GM23338 (cell line): ENCODE measurements around the gene CACNA1S. TPM values are rescaled to one million over a fixed set of nuclear protein-coding genes. Genes with fewer than 3 reads are reported as not detected.

ENCODE experiments used
- ATAC-seq: fragments of 200-7000 bp; cut with Tn5 transposase; 3 replicates; pipeline ENCODE4 v1.9.1; 2020
- DNase-seq: peaks from one replicate; pipeline ENCODE4 v3.0.0-alpha.2; 2015; ENCODE audit warnings: low spot score
- H2AFZ ChIP-seq: fragments of 200-600 bp; sonication (generic); 2 replicates; pipeline ENCODE4 v1.8.0; 2016; ENCODE audit warnings: antibody characterized with exemption, mild to moderate bottlenecking, moderate library complexity
- H3F3A ChIP-seq: fragments of 200-600 bp; sonication (generic); replicated peaks from 2 replicates; pipeline ENCODE4 v1.8.0; 2017; ENCODE audit warnings: antibody characterized with exemption, mixed run types, low read depth
- H3K27ac ChIP-seq: fragments of 200-600 bp; sonication (generic); 2 replicates; pipeline ENCODE4 v1.6.1; 2016; ENCODE audit warnings: low read depth
- H3K27me3 ChIP-seq: fragments of 200-600 bp; sonication (generic); 2 replicates; pipeline ENCODE4 v1.8.0; 2016; ENCODE audit warnings: mild to moderate bottlenecking, mixed run types, moderate library complexity; ENCODE audit not compliant: insufficient read depth
- H3K36me3 ChIP-seq: fragments of 200-600 bp; sonication (generic); 2 replicates; pipeline ENCODE4 v1.8.0; 2016; ENCODE audit warnings: mild to moderate bottlenecking; ENCODE audit not compliant: insufficient read depth
- H3K4me1 ChIP-seq: fragments of 200-600 bp; sonication (generic); 2 replicates; pipeline ENCODE4 v1.8.0; 2016; ENCODE audit warnings: mild to moderate bottlenecking, moderate library complexity; ENCODE audit not compliant: insufficient read depth
- H3K4me2 ChIP-seq: fragments of 200-600 bp; sonication (generic); 2 replicates; pipeline ENCODE4 v1.7.1; 2017; ENCODE audit warnings: mixed run types
- H3K4me3 ChIP-seq: fragments of 200-600 bp; sonication (generic); 2 replicates; pipeline ENCODE4 v1.6.1; 2016; ENCODE audit warnings: mixed run types
- H3K79me2 ChIP-seq: fragments of 200-600 bp; sonication (generic); replicated peaks from 2 replicates; pipeline ENCODE4 v1.8.0; 2017; ENCODE audit warnings: mild to moderate bottlenecking; ENCODE audit not compliant: insufficient read depth
- H3K9me2 ChIP-seq: fragments of 200-600 bp; sonication (generic); 2 replicates; pipeline ENCODE4 v1.8.0; 2017; ENCODE audit not compliant: insufficient read depth
- H4K20me1 ChIP-seq: fragments of 200-600 bp; sonication (generic); replicated peaks from 2 replicates; pipeline ENCODE4 v1.8.0; 2017; ENCODE audit warnings: mild to moderate bottlenecking; ENCODE audit not compliant: insufficient read depth
- H3K27ac Mint-ChIP-seq: 2 replicates; pipeline ENCODE4 v1.8.0; 2020; ENCODE audit warnings: inconsistent platforms, mild to moderate bottlenecking, moderate library complexity, mixed read lengths
- H3K27me3 Mint-ChIP-seq: 3 replicates; pipeline ENCODE4 v1.8.0; 2022; ENCODE audit warnings: low read depth, mild to moderate bottlenecking, moderate library complexity, mixed read lengths, inconsistent platforms; ENCODE audit not compliant: insufficient read depth, poor library complexity
- H3K36me3 Mint-ChIP-seq: 3 replicates; pipeline ENCODE4 v1.8.0; 2021; ENCODE audit warnings: low read depth, mild to moderate bottlenecking, inconsistent platforms, moderate library complexity, mixed read lengths
- H3K4me1 Mint-ChIP-seq: 3 replicates; pipeline ENCODE4 v1.8.0; 2020; ENCODE audit warnings: mild to moderate bottlenecking, inconsistent platforms, mixed read lengths
- H3K4me3 Mint-ChIP-seq: 3 replicates; pipeline ENCODE4 v1.8.0; 2021; ENCODE audit warnings: moderate library complexity, mild to moderate bottlenecking, inconsistent platforms, mixed read lengths
- H3K9me3 Mint-ChIP-seq: 3 replicates; pipeline ENCODE4 v1.8.0; 2020; ENCODE audit warnings: moderate library complexity, mild to moderate bottlenecking, inconsistent platforms, mixed read lengths
- EZH2 ChIP-seq: fragments of 200-600 bp; sonication (generic); IDR thresholded peaks from one replicate; pipeline ENCODE4 v1.8.0; 2017; ENCODE audit warnings: antibody characterized with exemption, mild to moderate bottlenecking, low read depth; ENCODE audit not compliant: unreplicated experiment
- EZH2phosphoT487 ChIP-seq: fragments of 200-600 bp; sonication (generic); IDR thresholded peaks from one replicate; pipeline ENCODE4 v1.8.1; 2018; ENCODE audit warnings: antibody characterized with exemption; ENCODE audit not compliant: unreplicated experiment
- JUNB ChIP-seq: IDR thresholded peaks from one replicate; pipeline ENCODE4 v1.6.1; 2016; ENCODE audit warnings: antibody characterized with exemption; ENCODE audit not compliant: unreplicated experiment
- NANOG ChIP-seq: IDR thresholded peaks from 2 replicates; pipeline ENCODE4 v1.6.1; 2016; ENCODE audit warnings: antibody characterized with exemption, borderline replicate concordance
- REST ChIP-seq: IDR thresholded peaks from one replicate; pipeline ENCODE4 v1.6.1; 2018; ENCODE audit warnings: antibody characterized with exemption; ENCODE audit not compliant: unreplicated experiment
- polyA plus RNA-seq: library from polyadenylated mRNA; unstranded; fragments of >200 nt; fragmentation: Nextera tagmentation; extraction: Ambion mirVana; gene quantifications from 2 replicates; pipeline ENCODE4 v1.2.1, GENCODE V29; 2016
- total RNA-seq: library from RNA; depleted of rRNA; stranded (reverse); fragments of >200 nt; shearing (Covaris generic); gene quantifications from 2 replicates; pipeline ENCODE4 v1.2.3, GENCODE V29; 2014
- TF ChIP-seq, protein P1 (sequence below): fragments of 250-450 bp; sonication (Bioruptor Pico); IDR thresholded peaks from 2 replicates; pipeline ENCODE4 v1.5.0; 2020; ENCODE audit warnings: mild to moderate bottlenecking, moderate library complexity

Gene CACNA1S
- total and polyA plus RNA-seq, 2 experiments from 2014 or later: 0.03 TPM; not detected in 1

GRCh38 chr1:201126463-201126831 is 14.2 kb upstream of the CACNA1S start (continued):
- no peak for TF ChIP-seq REST

DNA sequence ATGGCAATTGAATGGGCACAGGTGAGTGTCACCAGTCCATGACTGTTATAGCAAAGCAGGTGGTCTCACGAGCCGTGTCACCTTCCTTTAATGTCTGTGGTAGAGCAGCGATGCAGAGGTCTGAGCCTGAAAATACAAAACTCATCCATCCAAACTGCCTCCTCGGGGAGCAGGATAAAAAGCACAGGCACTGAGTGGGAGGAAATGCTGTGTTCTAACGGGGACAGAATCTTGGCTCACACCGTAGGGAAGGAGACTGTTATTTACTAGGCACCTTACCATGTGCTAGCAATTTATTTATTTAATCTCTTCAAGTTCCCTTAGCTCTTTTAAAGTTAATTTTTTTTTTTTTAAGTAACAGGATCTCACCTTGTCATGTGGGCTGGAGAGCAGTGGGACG is 13.6 kb upstream of the CACNA1S start:
- ATAC-seq (no peak), DNase-seq (no peak)
- H3K36me3 Mint-ChIP-seq: no peaks in the 10 kb centered on the region; the same call in 2 of the 3 replicates
- no peak overlapping the region for H2AFZ ChIP-seq
- no peaks in the 10 kb centered on the region; the same call in 2 of the 3 replicates for H3K9me3 Mint-ChIP-seq
- H3K27me3 Mint-ChIP-seq: peaks cover 15% of the 10 kb centered on the region
- TF ChIP-seq NANOG (no peak), EZH2 (no peak), REST (no peak), JUNB (no peak)
- H3K9me2 ChIP-seq: no peaks in the 10 kb centered on the region
- H3K4me2 ChIP-seq: no peak overlapping the region
- H3K79me2 ChIP-seq: no peaks in the 10 kb centered on the region
- H4K20me1 ChIP-seq: no peaks in the 10 kb centered on the region
- H3K4me1 ChIP-seq: peaks cover 8% of the 10 kb centered on the region; the same call in 1 of the 2 replicates
- no peak overlapping the region for H3K4me3 ChIP-seq
- H3K4me3 Mint-ChIP-seq: no peak overlapping the region
- no peaks in the 10 kb centered on the region for H3K27me3 ChIP-seq
- H3K4me1 Mint-ChIP-seq: peaks cover 11% of the 10 kb centered on the region
- H3K27ac Mint-ChIP-seq: no peak overlapping the region
- no peaks in the 10 kb centered on the region for H3F3A ChIP-seq
- H3K27ac ChIP-seq: no peak overlapping the region
- no peaks in the 10 kb centered on the region for H3K36me3 ChIP-seq

- Histone ChIP-seq H3K4me3 (no peak overlapping the region), H3K79me2 (no peaks in the 10 kb centered on the region), H2AFZ (0 out of 2 replicates have a peak overlapping the region, but pooled peaks have one; percentile 38), H3K27me3 (no peaks in the 10 kb centered on the region), H3K4me2 (no peak overlapping the region), H3K9me2 (no peaks in the 10 kb centered on the region), H3K36me3 (no peaks in the 10 kb centered on the region), H3F3A (no peaks in the 10 kb centered on the region), H4K20me1 (no peaks in the 10 kb centered on the region), H3K4me1 (peaks cover 8% of the 10 kb centered on the region; the same call in 1 of the 2 replicates), H3K27ac (no peak overlapping the region)
- ATAC-seq: no peak
- Mint-ChIP-seq H3K36me3 (no peaks in the 10 kb centered on the region; the same call in 2 of the 3 replicates), H3K9me3 (no peaks in the 10 kb centered on the region), H3K4me3 (no peak overlapping the region), H3K27ac (no peak overlapping the region), H3K4me1 (peaks cover 14% of the 10 kb centered on the region), H3K27me3 (peaks cover 19% of the 10 kb centered on the region)
- TF ChIP-seq, protein P1, sequence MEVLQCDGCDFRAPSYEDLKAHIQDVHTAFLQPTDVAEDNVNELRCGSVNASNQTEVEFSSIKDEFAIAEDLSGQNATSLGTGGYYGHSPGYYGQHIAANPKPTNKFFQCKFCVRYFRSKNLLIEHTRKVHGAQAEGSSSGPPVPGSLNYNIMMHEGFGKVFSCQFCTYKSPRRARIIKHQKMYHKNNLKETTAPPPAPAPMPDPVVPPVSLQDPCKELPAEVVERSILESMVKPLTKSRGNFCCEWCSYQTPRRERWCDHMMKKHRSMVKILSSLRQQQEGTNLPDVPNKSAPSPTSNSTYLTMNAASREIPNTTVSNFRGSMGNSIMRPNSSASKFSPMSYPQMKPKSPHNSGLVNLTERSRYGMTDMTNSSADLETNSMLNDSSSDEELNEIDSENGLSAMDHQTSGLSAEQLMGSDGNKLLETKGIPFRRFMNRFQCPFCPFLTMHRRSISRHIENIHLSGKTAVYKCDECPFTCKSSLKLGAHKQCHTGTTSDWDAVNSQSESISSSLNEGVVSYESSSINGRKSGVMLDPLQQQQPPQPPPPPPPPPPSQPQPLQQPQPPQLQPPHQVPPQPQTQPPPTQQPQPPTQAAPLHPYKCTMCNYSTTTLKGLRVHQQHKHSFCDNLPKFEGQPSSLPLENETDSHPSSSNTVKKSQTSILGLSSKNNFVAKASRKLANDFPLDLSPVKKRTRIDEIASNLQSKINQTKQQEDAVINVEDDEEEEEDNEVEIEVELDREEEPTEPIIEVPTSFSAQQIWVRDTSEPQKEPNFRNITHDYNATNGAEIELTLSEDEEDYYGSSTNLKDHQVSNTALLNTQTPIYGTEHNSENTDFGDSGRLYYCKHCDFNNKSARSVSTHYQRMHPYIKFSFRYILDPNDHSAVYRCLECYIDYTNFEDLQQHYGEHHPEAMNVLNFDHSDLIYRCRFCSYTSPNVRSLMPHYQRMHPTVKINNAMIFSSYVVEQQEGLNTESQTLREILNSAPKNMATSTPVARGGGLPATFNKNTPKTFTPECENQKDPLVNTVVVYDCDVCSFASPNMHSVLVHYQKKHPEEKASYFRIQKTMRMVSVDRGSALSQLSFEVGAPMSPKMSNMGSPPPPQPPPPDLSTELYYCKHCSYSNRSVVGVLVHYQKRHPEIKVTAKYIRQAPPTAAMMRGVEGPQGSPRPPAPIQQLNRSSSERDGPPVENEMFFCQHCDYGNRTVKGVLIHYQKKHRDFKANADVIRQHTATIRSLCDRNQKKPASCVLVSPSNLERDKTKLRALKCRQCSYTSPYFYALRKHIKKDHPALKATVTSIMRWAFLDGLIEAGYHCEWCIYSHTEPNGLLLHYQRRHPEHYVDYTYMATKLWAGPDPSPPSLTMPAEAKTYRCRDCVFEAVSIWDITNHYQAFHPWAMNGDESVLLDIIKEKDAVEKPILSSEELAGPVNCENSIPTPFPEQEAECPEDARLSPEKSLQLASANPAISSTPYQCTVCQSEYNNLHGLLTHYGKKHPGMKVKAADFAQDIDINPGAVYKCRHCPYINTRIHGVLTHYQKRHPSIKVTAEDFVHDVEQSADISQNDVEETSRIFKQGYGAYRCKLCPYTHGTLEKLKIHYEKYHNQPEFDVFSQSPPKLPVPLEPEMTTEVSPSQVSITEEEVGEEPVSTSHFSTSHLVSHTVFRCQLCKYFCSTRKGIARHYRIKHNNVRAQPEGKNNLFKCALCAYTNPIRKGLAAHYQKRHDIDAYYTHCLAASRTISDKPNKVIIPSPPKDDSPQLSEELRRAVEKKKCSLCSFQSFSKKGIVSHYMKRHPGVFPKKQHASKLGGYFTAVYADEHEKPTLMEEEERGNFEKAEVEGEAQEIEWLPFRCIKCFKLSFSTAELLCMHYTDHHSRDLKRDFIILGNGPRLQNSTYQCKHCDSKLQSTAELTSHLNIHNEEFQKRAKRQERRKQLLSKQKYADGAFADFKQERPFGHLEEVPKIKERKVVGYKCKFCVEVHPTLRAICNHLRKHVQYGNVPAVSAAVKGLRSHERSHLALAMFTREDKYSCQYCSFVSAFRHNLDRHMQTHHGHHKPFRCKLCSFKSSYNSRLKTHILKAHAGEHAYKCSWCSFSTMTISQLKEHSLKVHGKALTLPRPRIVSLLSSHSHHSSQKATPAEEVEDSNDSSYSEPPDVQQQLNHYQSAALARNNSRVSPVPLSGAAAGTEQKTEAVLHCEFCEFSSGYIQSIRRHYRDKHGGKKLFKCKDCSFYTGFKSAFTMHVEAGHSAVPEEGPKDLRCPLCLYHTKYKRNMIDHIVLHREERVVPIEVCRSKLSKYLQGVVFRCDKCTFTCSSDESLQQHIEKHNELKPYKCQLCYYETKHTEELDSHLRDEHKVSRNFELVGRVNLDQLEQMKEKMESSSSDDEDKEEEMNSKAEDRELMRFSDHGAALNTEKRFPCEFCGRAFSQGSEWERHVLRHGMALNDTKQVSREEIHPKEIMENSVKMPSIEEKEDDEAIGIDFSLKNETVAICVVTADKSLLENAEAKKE (CRISPR knock-in tag): no peak
- TF ChIP-seq EZH2phosphoT487: no peak
- no peak for DNase-seq
Observed at GRCh38 chr1:201125019-201125418, 12.8 kb upstream of the CACNA1S start.
